HepG2 (cell line): ENCODE results near the gene SLC25A25.

Experiments
- CTCF ChIP-seq: sonication (generic); formaldehyde crosslinking; IDR thresholded peaks from 2 replicates; pipeline ENCODE4 v1.5.0; 2020; ENCODE audit warnings: mild to moderate bottlenecking, missing genetic modification reagents, moderate library complexity
- HDAC1 ChIP-seq: sonication (generic); formaldehyde crosslinking; IDR thresholded peaks from 2 replicates; pipeline ENCODE4 v1.5.1; 2020; ENCODE audit warnings: mild to moderate bottlenecking, missing genetic modification reagents
- NFE2L2 ChIP-seq: fragments of 150-350 bp; IDR thresholded peaks from 2 replicates; pipeline ENCODE4 v1.6.1; 2014; ENCODE audit warnings: low read length
- NPAS2 ChIP-seq: sonication (generic); formaldehyde crosslinking; IDR thresholded peaks from 2 replicates; pipeline ENCODE4 v1.8.0; 2022; ENCODE audit warnings: mild to moderate bottlenecking, missing genetic modification reagents, borderline replicate concordance
- PATZ1 ChIP-seq: sonication (generic); formaldehyde crosslinking; IDR thresholded peaks from 2 replicates; pipeline ENCODE4 v1.4.0; 2020; ENCODE audit warnings: missing genetic modification reagents
- POLR2AphosphoS2 ChIP-seq: IDR thresholded peaks from 2 replicates; pipeline ENCODE4 v1.6.1; 2011; ENCODE audit warnings: low read depth, low read length, improper control_type of control experiment
- RFXANK ChIP-seq: IDR thresholded peaks from 2 replicates; pipeline ENCODE4 v1.6.1; 2016
- TBP ChIP-seq: sonication (generic); formaldehyde crosslinking; IDR thresholded peaks from 2 replicates; pipeline ENCODE4 v1.5.0; 2020; ENCODE audit warnings: missing genetic modification reagents
- ZFP36 ChIP-seq: fragments of 150-350 bp; IDR thresholded peaks from 2 replicates; pipeline ENCODE4 v1.6.1; 2018; ENCODE audit warnings: borderline replicate concordance, low read length, low read depth; ENCODE audit not compliant: partially characterized antibody
- ZNF572 ChIP-seq: sonication (generic); formaldehyde crosslinking; IDR thresholded peaks from 2 replicates; pipeline ENCODE4 v1.5.1; 2020; ENCODE audit warnings: mild to moderate bottlenecking, missing genetic modification reagents

GRCh38 chr9:128138001-128138400 lies 70.0 kb downstream of the SLC25A25 start:
- TF ChIP-seq NPAS2 (CRISPR knock-in tag) (no peak), RFXANK (no peak), TBP (CRISPR knock-in tag) (no peak), PATZ1 (CRISPR knock-in tag) (no peak), HDAC1 (CRISPR knock-in tag) (no peak), POLR2AphosphoS2 (no peak), NFE2L2 (no peak), CTCF (no peak), ZNF572 (no peak), ZFP36 (no peak)
